ENCODE data around the gene FAM53B. TPM values are rescaled to one million over a fixed set of nuclear protein-coding genes. Genes with fewer than 3 reads are reported as not detected.

FAM53B gene
- total RNA-seq, 2 experiments from 2014 or later, result 15.1 to 18.0 TPM

DNA sequence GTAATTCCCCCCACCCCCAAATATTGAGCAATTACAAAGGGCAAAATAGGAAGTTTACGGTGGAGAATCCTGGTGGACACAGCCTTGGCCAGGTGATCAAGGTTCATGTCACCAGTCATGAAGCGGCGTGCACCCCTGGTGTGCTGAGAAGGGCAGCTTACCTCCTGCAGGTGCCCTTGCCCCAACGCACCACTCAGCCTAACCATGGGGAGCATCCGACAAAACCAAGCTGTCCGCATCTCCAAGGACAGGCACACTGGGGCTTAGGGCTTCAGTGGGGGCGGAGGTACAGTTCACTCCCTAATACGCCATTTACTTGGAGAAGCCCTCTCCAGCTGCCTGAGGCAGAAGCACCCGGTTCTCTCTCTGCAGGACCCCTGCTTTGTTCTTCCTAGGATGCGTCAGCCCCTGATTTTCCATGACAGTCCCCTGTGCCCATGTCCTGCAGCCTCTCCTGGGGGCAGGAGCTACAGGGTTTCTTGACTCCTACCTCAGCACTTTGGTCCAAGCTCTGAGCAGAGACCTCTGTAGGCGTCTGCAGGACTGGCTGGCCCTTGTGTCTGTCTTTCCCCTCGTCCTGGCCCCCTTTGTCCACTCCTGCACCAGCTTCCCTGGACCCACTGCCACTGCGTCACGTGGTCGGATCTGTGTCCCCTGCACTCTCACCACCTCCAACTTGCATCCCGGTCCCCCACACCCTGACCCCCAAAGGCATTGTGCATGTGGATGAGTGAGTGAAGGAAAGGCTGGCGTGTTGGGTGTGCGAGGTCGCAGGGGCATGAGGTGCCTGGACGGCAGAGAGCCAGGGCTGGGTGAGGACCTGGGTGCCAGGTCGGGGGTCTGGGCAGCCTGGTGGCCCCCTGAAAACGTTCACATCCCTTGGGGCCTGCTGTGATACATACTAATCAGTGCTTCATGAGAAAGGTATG, 168.8 kb downstream of the FAM53B start:
- Mint-ChIP-seq H3K27ac (no peak overlapping the region), H3K4me1 (ENCODE audit: low read depth) (no peaks in the 10 kb centered on the region), H3K9me3 (no peaks in the 10 kb centered on the region), H3K4me3 (no peak overlapping the region), H3K27me3 (no peaks in the 10 kb centered on the region), H3K36me3 (ENCODE audit: low read depth) (no peaks in the 10 kb centered on the region)
- intact Hi-C loops (cut with micrococcal nuclease), result no loop called here
- ChIA-PET CTCF (no interaction called here), POLR2A (no interaction called here)
- ATAC-seq (no peak), DNase-seq (no peak)
- TF ChIP-seq, protein P1, sequence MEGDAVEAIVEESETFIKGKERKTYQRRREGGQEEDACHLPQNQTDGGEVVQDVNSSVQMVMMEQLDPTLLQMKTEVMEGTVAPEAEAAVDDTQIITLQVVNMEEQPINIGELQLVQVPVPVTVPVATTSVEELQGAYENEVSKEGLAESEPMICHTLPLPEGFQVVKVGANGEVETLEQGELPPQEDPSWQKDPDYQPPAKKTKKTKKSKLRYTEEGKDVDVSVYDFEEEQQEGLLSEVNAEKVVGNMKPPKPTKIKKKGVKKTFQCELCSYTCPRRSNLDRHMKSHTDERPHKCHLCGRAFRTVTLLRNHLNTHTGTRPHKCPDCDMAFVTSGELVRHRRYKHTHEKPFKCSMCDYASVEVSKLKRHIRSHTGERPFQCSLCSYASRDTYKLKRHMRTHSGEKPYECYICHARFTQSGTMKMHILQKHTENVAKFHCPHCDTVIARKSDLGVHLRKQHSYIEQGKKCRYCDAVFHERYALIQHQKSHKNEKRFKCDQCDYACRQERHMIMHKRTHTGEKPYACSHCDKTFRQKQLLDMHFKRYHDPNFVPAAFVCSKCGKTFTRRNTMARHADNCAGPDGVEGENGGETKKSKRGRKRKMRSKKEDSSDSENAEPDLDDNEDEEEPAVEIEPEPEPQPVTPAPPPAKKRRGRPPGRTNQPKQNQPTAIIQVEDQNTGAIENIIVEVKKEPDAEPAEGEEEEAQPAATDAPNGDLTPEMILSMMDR (IDR thresholded peaks at IDR 0.05), result no peak

DNA sequence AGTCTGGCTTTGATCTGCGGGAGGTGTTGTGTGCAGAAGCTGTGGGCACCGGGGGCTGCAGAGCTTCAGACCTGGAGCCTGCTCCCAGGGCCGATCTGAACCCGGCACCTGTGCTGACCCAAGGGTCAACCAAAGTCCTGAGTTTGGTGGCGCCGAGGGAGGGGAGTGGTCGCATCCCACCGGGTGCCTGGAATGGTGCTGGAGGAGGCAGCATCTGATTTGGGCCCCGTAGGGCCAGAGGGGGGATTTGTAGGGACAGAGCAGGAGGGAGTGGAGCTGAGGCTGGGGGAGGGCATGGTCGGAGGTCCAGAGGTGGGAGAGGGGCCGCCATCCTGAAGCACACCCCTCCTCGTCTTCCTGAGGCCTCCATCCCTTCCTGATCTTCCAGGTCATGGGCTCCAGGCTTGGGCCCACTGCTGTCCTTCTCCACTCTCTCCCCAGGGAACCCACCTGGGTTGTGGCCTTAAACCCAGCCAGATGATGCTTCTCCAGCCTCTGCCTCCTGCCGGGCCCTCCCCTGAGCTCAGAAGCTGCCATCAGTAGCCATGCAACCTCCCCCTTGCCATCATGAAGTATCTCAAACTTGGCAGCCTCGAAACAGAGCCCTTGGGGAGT, 169.6 kb downstream of the FAM53B start:
- ATAC-seq, result no peak
- Mint-ChIP-seq H3K27ac (no peak overlapping the region), H3K4me3 (no peak overlapping the region), H3K36me3 (ENCODE audit: low read depth) (no peaks in the 10 kb centered on the region), H3K9me3 (no peaks in the 10 kb centered on the region), H3K4me1 (ENCODE audit: low read depth) (no peaks in the 10 kb centered on the region), H3K27me3 (no peaks in the 10 kb centered on the region)
- TF ChIP-seq, protein P1 (IDR thresholded peaks at IDR 0.05), result no peak
- CTCF ChIA-PET, result no interaction called here
- POLR2A ChIA-PET, result no interaction called here
- DNase-seq, result no peak
- intact Hi-C loops (cut with micrococcal nuclease), result no loop called here

DNA sequence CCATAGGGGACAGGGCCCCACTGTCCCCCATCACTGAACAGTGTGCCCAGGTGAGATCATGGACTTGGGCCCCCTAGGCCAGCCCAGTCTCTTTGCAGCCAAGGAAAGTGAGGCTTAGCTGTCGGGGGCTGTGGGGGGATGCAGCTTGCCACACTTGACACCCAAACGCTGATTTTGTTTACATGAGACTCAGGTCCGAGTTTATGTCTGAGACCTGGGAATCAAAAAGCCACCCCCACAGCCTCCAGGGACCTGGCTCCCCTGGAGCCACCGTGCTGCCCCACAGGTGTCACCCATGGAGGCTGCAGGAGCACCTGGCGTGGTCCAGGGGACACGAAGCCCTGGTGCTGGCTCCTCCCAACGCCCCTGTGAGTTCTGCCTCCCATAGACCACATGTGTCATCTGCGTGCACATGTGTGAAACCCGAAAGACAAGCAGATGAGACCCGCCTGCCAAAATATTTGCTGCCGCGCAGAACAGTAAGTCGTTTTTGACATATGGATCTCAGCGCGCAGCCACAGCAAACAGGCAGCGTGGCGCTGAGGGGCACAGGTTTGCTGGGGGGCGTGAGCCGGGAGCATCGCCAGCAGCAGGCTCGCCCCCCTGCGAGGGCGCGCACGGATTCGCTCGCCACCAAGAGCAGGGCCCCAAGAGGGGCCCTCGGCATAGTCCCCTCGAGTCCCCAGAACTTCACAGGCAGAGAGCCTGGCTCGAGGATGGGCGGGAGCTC, 170.3 kb downstream of the FAM53B start:
- no peak for ATAC-seq
- DNase-seq, result no peak
- TF ChIP-seq, protein P1 (IDR thresholded peaks at IDR 0.05), result no peak

DNA sequence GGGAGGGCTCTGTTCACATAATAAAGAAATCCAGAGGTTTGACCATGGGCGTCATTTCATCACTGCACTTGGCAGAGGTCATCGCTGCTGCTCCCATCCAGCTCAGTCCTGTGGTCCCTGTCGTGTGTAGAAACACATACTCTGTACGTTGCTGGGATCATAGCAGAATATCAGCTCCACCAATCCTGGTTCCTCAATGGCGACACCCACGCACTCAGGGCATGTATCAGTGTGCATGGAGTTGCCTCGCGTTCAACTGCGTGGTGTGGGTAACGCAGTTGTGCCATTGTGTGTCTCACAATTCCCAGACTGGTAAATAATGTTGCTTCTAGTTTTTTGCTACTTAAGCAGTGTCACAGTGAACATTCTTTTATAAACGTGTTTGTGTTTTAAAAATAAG, 171.4 kb downstream of the FAM53B start:
- intact Hi-C loops (cut with micrococcal nuclease), result no loop called here
- ChIA-PET CTCF (interaction anchor here (1.5 kb wide), 1 partner anchor 169 kb away, joined by 3 read pairs; no protein-coding TSS in a partner anchor), POLR2A (no interaction called here)
- H3K4me1 Mint-ChIP-seq (ENCODE audit: low read depth), result no peaks in the 10 kb centered on the region
- TF ChIP-seq, protein P1 (IDR thresholded peaks at IDR 0.05), result no peak
- DNase-seq (no peak), ATAC-seq (no peak)
- no peaks in the 10 kb centered on the region for H3K9me3 Mint-ChIP-seq
- no peaks in the 10 kb centered on the region for H3K27me3 Mint-ChIP-seq
- H3K4me3 Mint-ChIP-seq, result no peak overlapping the region
- no peaks in the 10 kb centered on the region for H3K36me3 Mint-ChIP-seq (ENCODE audit: low read depth)
- no peak overlapping the region for H3K27ac Mint-ChIP-seq

More for the DNA sequence above, 170.3 kb downstream of the FAM53B start:
- Mint-ChIP-seq H3K9me3 (no peaks in the 10 kb centered on the region), H3K27ac (no peak overlapping the region), H3K4me1 (ENCODE audit: low read depth) (no peaks in the 10 kb centered on the region), H3K4me3 (no peak overlapping the region), H3K27me3 (no peaks in the 10 kb centered on the region), H3K36me3 (ENCODE audit: low read depth) (no peaks in the 10 kb centered on the region)
- intact Hi-C loops (cut with micrococcal nuclease), result no loop called here
- ChIA-PET CTCF (interaction anchor here (1.5 kb wide), 1 partner anchor 167 kb away, joined by 3 read pairs; no protein-coding TSS in a partner anchor), POLR2A (no interaction called here)
